Small intestine (tissue), 16 donors: ENCODE data around the gene ZNF445. TPM values are rescaled to one million over a fixed set of nuclear protein-coding genes. Genes with fewer than 3 reads are reported as not detected.
A peak's percentile ranks its signal among the peaks of the same experiment; 100 is the strongest.

Experiments
- DNase-seq, 2 donors: peaks; one replicate each; pipeline versions ENCODE4 v3.0.0 to v3.0.0-alpha.2; 2013
- FAIRE-seq: peaks from 2 replicates; lab custom pipeline; 2012; peaks lifted over from hg19 to GRCh38; lab: Jason Lieb, UNC
- H3K27ac ChIP-seq, 3 donors: one replicate each; pipeline ENCODE4 v1.5.1; 2013; ENCODE audit warnings: low read length in 2 of 3, mild to moderate bottlenecking in 2 of 3, control low read depth in 1 of 3, inconsistent platforms in 1 of 3, low read depth in 1 of 3, moderate library complexity in 1 of 3
- H3K27me3 ChIP-seq, 3 donors: one replicate each; pipeline ENCODE4 v1.6.1; 2013; ENCODE audit warnings: low read length in 3 of 3, inconsistent platforms in 1 of 3; ENCODE audit not compliant: control insufficient read depth in 3 of 3, insufficient read depth in 3 of 3
- H3K36me3 ChIP-seq, 3 donors: one replicate each; pipeline ENCODE4 v1.6.1; 2013; ENCODE audit warnings: low read length in 3 of 3, inconsistent platforms in 1 of 3, low read depth in 1 of 3, mild to moderate bottlenecking in 1 of 3, moderate library complexity in 1 of 3; ENCODE audit not compliant: control insufficient read depth in 3 of 3, insufficient read depth in 2 of 3
- H3K4me1 ChIP-seq, 3 donors: one replicate each; pipeline ENCODE4 v1.6.1; 2013; ENCODE audit warnings: low read length in 2 of 3, inconsistent platforms in 1 of 3, low read depth in 1 of 3, mild to moderate bottlenecking in 1 of 3, moderate library complexity in 1 of 3; ENCODE audit not compliant: control insufficient read depth in 3 of 3, insufficient read depth in 2 of 3
- H3K4me3 ChIP-seq, 3 donors: one replicate each; pipeline ENCODE4 v1.5.1; 2013; ENCODE audit warnings: low read length in 3 of 3, control low read depth in 1 of 3, inconsistent platforms in 1 of 3, low read depth in 1 of 3, mild to moderate bottlenecking in 1 of 3, moderate library complexity in 1 of 3
- H3K9me3 ChIP-seq, 2 donors: one replicate each; pipeline ENCODE4 v1.6.1; 2013; ENCODE audit warnings: low read depth in 1 of 2, low read length in 1 of 2; ENCODE audit not compliant: control insufficient read depth in 2 of 2, insufficient read depth in 1 of 2
- WGBS, 3 donors: extraction: QIAGEN DNeasy Blood & Tissue Kit; methylation state at CpG; one replicate each; pipeline ENCODE4 v1.1.7; 2013; 5-methylcytosine and 5-hydroxymethylcytosine counted together
- long read RNA-seq, 10 donors: transcript quantifications; one replicate each; lab custom pipeline, GENCODE V29; 2026
- polyA plus RNA-seq, 4 donors: library from polyadenylated mRNA; stranded (reverse) in 3 of 4; unstranded in 1 of 4; fragments of 200-250 nt in 3 of 4; fragments of 120-200 nt in 1 of 4; gene quantifications; one replicate each; pipeline versions ENCODE4 v1.2.1 to v1.2.3, GENCODE V29; 2013
- donor health status: healthy with polysubstance abuse.
- donor health status: control.
- donor health status: control.
- donor health status: Bipolar disorder and iron deficiency.
- donor health status: healthy.

The ZNF445 gene
- 10 to 100 TPM in 1 of 4 donors, 1 to 10 TPM in 2, under 1 TPM in 1; 0.89 to 15.3 (median 2.7) TPM for polyA plus RNA-seq
- long read RNA-seq, donor 1, result 0 reads
- long read RNA-seq, donor 2, result 0 reads
- long read RNA-seq, donor 3, full-length matches to known transcripts, result 1 of 1 reads
- long read RNA-seq, donor 3, partial matches to known transcripts, result 0 of 1 reads
- long read RNA-seq, donor 3, other reads (novel, unspliced or antisense), result 0 of 1 reads
- long read RNA-seq, donor 4, result 0 reads
- long read RNA-seq, donor 5, partial matches to known transcripts, result 0 of 1 reads
- long read RNA-seq, donor 5, other reads (novel, unspliced or antisense), result 0 of 1 reads
- long read RNA-seq, donor 6, full-length matches to known transcripts, result 1 of 1 reads
- long read RNA-seq, donor 6, partial matches to known transcripts, result 0 of 1 reads
- long read RNA-seq, donor 6, other reads (novel, unspliced or antisense), result 0 of 1 reads
- long read RNA-seq, donor 7, result 0 reads
- long read RNA-seq, donor 8, full-length matches to known transcripts, result 2 of 2 reads
- long read RNA-seq, donor 8, partial matches to known transcripts, result 0 of 2 reads
- long read RNA-seq, donor 8, other reads (novel, unspliced or antisense), result 0 of 2 reads
- long read RNA-seq, donor 9, result 0 reads
- long read RNA-seq, donor 10, result 0 reads

- Histone ChIP-seq H3K27ac (peak within 1 kb of the TSS in 2 of 3 donors; percentile 38 to 48), H3K27me3 (no peaks in the 10 kb centered on the region), H3K36me3 (peaks cover 0 to 2% (median 0%) of the 10 kb centered on the region in 3 donors), H3K4me1 (peaks cover 0 to 3% (median 0%) of the 10 kb centered on the region in 3 donors), H3K4me3 (peak within 1 kb of the TSS; percentile 71 to 88 (median 86)), H3K9me3 (no peaks in the 10 kb centered on the region)
- DNase-seq (peak; percentile 82 to 89), FAIRE-seq (no peak)
- WGBS, 3 donors, result 1% methylated on average over 42 to 69 of the region's 69 CpGs
Measured at GRCh38 chr3:44477312-44478030, at the start of gene ZNF445. Gene ZNF445 (minus strand): TSS chr3:44477670. CDS start chr3:44455549, 22,121 bp downstream.

GRCh38 chr3:44525060-44525459, 47.6 kb upstream of the ZNF445 start:
- FAIRE-seq (no peak), DNase-seq (no peak)
- H3K36me3 ChIP-seq, result no peaks in the 10 kb centered on the region
- H3K27ac ChIP-seq, result no peak overlapping the region
- H3K27me3 ChIP-seq, result peaks cover 0 to 16% (median 3%) of the 10 kb centered on the region in 3 donors
- WGBS, 3 donors, result 80 to 85% (median 85%) methylated on average over 5 of the region's 5 CpGs
- H3K4me1 ChIP-seq, result no peaks in the 10 kb centered on the region
- peaks cover 0 to 3% of the 10 kb centered on the region in 2 donors for H3K9me3 ChIP-seq
- H3K4me3 ChIP-seq, result no peak overlapping the region

- FAIRE-seq (no peak), DNase-seq (no peak)
- H3K9me3 ChIP-seq, result peaks cover 0 to 3% of the 10 kb centered on the region in 2 donors
- H3K27ac ChIP-seq, result no peak overlapping the region
- H3K36me3 ChIP-seq, result no peaks in the 10 kb centered on the region
- no peak overlapping the region for H3K4me3 ChIP-seq
- no peaks in the 10 kb centered on the region for H3K4me1 ChIP-seq
- WGBS, 3 donors, result 39 to 41% (median 39%) methylated on average over 7 of the region's 7 CpGs
- H3K27me3 ChIP-seq, result peaks cover 0 to 10% (median 3%) of the 10 kb centered on the region in 3 donors
Measured at GRCh38 chr3:44522494-44522933, 45.0 kb upstream of the ZNF445 start.

- Histone ChIP-seq H3K4me1 (no peaks in the 10 kb centered on the region), H3K27ac (no peak overlapping the region), H3K4me3 (no peak overlapping the region), H3K36me3 (no peaks in the 10 kb centered on the region), H3K9me3 (peaks cover 0 to 3% of the 10 kb centered on the region in 2 donors), H3K27me3 (peaks cover 0 to 7% (median 3%) of the 10 kb centered on the region in 3 donors)
- no peak for FAIRE-seq
- no peak for DNase-seq
- WGBS, 3 donors, result 82 to 95% (median 89%) methylated on average over 3 of the region's 3 CpGs
Measured at GRCh38 chr3:44521721-44522120, 44.3 kb upstream of the ZNF445 start.

- FAIRE-seq (no peak), DNase-seq (no peak)
- Histone ChIP-seq H3K27me3 (peaks cover 0 to 6% (median 0%) of the 10 kb centered on the region in 3 donors), H3K36me3 (no peaks in the 10 kb centered on the region), H3K4me1 (no peaks in the 10 kb centered on the region), H3K4me3 (no peak overlapping the region), H3K27ac (no peak overlapping the region), H3K9me3 (peaks cover 0 to 3% of the 10 kb centered on the region in 2 donors)
- 35 to 58% (median 45%) methylated on average over 2 of the region's 2 CpGs for WGBS, 3 donors
Measured at GRCh38 chr3:44518782-44519156, 41.3 kb upstream of the ZNF445 start.

GRCh38 chr3:44516230-44516629, 38.8 kb upstream of the ZNF445 start:
- H3K36me3 ChIP-seq, result no peaks in the 10 kb centered on the region
- no peak overlapping the region for H3K4me3 ChIP-seq
- WGBS, 3 donors, result 53 to 91% (median 76%) methylated on average over 2 of the region's 3 CpGs
- peaks cover 0 to 5% (median 1%) of the 10 kb centered on the region in 3 donors for H3K4me1 ChIP-seq
- H3K27ac ChIP-seq, result no peak overlapping the region
- DNase-seq, result no peak
- peaks cover 0 to 2% (median 0%) of the 10 kb centered on the region in 3 donors for H3K27me3 ChIP-seq
- no peaks in the 10 kb centered on the region for H3K9me3 ChIP-seq
- no peak for FAIRE-seq

- no peak overlapping the region for H3K27ac ChIP-seq
- 36 to 45% (median 42%) methylated on average over 3 of the region's 3 CpGs for WGBS, 3 donors
- H3K4me3 ChIP-seq, result no peak overlapping the region
- H3K9me3 ChIP-seq, result no peaks in the 10 kb centered on the region
- no peak for FAIRE-seq
- no peak for DNase-seq
- no peaks in the 10 kb centered on the region for H3K27me3 ChIP-seq
- no peaks in the 10 kb centered on the region for H3K36me3 ChIP-seq
- peaks cover 0 to 5% (median 3%) of the 10 kb centered on the region in 3 donors for H3K4me1 ChIP-seq
Measured at GRCh38 chr3:44513513-44513912, 36.0 kb upstream of the ZNF445 start.

GRCh38 chr3:44511238-44511566, 33.7 kb upstream of the ZNF445 start:
- H3K4me1 ChIP-seq, result peaks cover 0 to 5% (median 3%) of the 10 kb centered on the region in 3 donors
- no peaks in the 10 kb centered on the region for H3K9me3 ChIP-seq
- WGBS, 3 donors, result 28 to 31% (median 29%) methylated on average over 4 of the region's 4 CpGs
- H3K27me3 ChIP-seq, result no peaks in the 10 kb centered on the region
- H3K4me3 ChIP-seq, result peak overlapping the region; percentile 70 to 99 (median 97)
- H3K27ac ChIP-seq, result peak overlapping the region; percentile 60 to 92 (median 91)
- no peaks in the 10 kb centered on the region for H3K36me3 ChIP-seq
- DNase-seq (peak in 1 of 2 donors; percentile 69), FAIRE-seq (no peak)
